K562 (cell line): ENCODE results near the gene RUNX1. TPM values are rescaled to one million over a fixed set of nuclear protein-coding genes. Genes with fewer than 3 reads are reported as not detected.

ENCODE experiments used
- ATF2 ChIP-seq: sonication (generic); formaldehyde crosslinking; IDR thresholded peaks from 2 replicates; pipeline ENCODE4 v1.8.1; 2022; ENCODE audit warnings: missing genetic modification reagents
- CGGBP1 ChIP-seq: fragments of 250-450 bp; sonication (Bioruptor Pico); IDR thresholded peaks from 2 replicates; pipeline ENCODE4 v1.9.0; 2021; ENCODE audit warnings: mild to moderate bottlenecking
- ESRRA ChIP-seq: fragments of 450-650 bp; IDR thresholded peaks from 2 replicates; pipeline ENCODE4 v1.6.1; 2014; ENCODE audit warnings: low read depth, mild to moderate bottlenecking, moderate library complexity, borderline replicate concordance
- ESRRB ChIP-seq: fragments of 250-450 bp; sonication (Bioruptor Pico); IDR thresholded peaks from 2 replicates; pipeline ENCODE4 v1.5.0; 2020; ENCODE audit warnings: mild to moderate bottlenecking, moderate library complexity, borderline replicate concordance
- MITF ChIP-seq: IDR thresholded peaks from 2 replicates; pipeline ENCODE4 v1.6.1; 2014; ENCODE audit warnings: antibody characterized with exemption
- NBN ChIP-seq: fragments of 450-650 bp; IDR thresholded peaks from 2 replicates; pipeline ENCODE4 v1.6.1; 2016; ENCODE audit warnings: low read depth, mild to moderate bottlenecking
- PBX2 ChIP-seq, 2 experiments: IDR thresholded peaks in 1 of 2; conservative IDR thresholded peaks in 1 of 2; 2 replicates each; pipeline ENCODE4 v1.6.1; 2016; ENCODE audit warnings: low read depth in 2 of 2, mild to moderate bottlenecking in 1 of 2, missing compliant biosample characterization in 1 of 2, missing genetic modification characterization in 1 of 2, moderate library complexity in 1 of 2
- POLR2G ChIP-seq: fragments of 200-400 bp; formaldehyde crosslinking; IDR thresholded peaks from 2 replicates; pipeline ENCODE4 v1.6.1; 2017; ENCODE audit warnings: low read depth, mild to moderate bottlenecking, antibody characterized with exemption, low read length, moderate library complexity
- RFX5 ChIP-seq: IDR thresholded peaks from 2 replicates; pipeline ENCODE4 v1.6.1; 2011; ENCODE audit warnings: low read depth, mild to moderate bottlenecking, improper control_type of control experiment, low read length
- SMAD4 ChIP-seq: fragments of 250-450 bp; sonication (Bioruptor Pico); conservative IDR thresholded peaks from 2 replicates; pipeline ENCODE4 v1.8.0; 2021; ENCODE audit warnings: inconsistent platforms, mild to moderate bottlenecking, moderate library complexity
- SP1 ChIP-seq: sonication (generic); formaldehyde crosslinking; IDR thresholded peaks from 2 replicates; pipeline ENCODE4 v1.8.1; 2022; ENCODE audit warnings: mild to moderate bottlenecking, missing genetic modification reagents
- THRA ChIP-seq: fragments of 450-650 bp; IDR thresholded peaks from 2 replicates; pipeline ENCODE4 v1.6.1; 2017; ENCODE audit warnings: mild to moderate bottlenecking, moderate library complexity
- VEZF1 ChIP-seq: fragments of 200-800 bp; sonication (Bioruptor generic); IDR thresholded peaks from 2 replicates; pipeline ENCODE4 v1.6.1; 2017; ENCODE audit warnings: missing genetic modification characterization, missing compliant biosample characterization
- ZNF253 ChIP-seq: fragments of 250-450 bp; sonication (Bioruptor Pico); conservative IDR thresholded peaks from 2 replicates; pipeline ENCODE4 v1.6.1; 2021; ENCODE audit warnings: mild to moderate bottlenecking
- ZNF280A ChIP-seq: fragments of 450-650 bp; IDR thresholded peaks from 2 replicates; pipeline ENCODE4 v1.6.1; 2018; ENCODE audit warnings: mild to moderate bottlenecking, low read depth; ENCODE audit not compliant: partially characterized antibody
- ZNF347 ChIP-seq: fragments of 450-650 bp; formaldehyde crosslinking; IDR thresholded peaks from 2 replicates; pipeline ENCODE4 v1.4.0; 2020; ENCODE audit warnings: low read depth, mild to moderate bottlenecking, moderate library complexity
- polyA plus RNA-seq, 8 experiments: library from polyadenylated mRNA; depleted of rRNA in 4 of 8; stranded (reverse) in 5 of 8; unstranded in 3 of 8; fragments of >200 nt; fragmentation: Nextera tagmentation in 2 of 8; fragmentation: Illumina TruSeq in 1 of 8; extraction: Ambion mirVana in 2 of 8; extraction: Trizol in 1 of 8; gene quantifications; 2 replicates each; pipeline versions ENCODE4 v1.2.1 to v1.2.3, GENCODE V29; 2011 to 2014; ENCODE audit warnings: inconsistent platforms in 1 of 8, missing spikeins in 1 of 8
- total RNA-seq, 7 experiments: library from RNA; depleted of rRNA in 6 of 7; stranded (reverse); fragments of >200 nt in 6 of 7; fragmentation: Illumina TruSeq in 2 of 7; extraction: Trizol in 2 of 7; gene quantifications; 2 replicates each; pipeline versions ENCODE4 v1.2.1 to v1.2.3, GENCODE V29; 2011 to 2021; ENCODE audit warnings: low replicate concordance in 1 of 7

RUNX1 gene
- total and polyA plus RNA-seq, 9 of the 15 experiments (the other 6 are each of a cell fraction or from before 2014, with no cell fraction given): 2.2 to 68.6 (median 17.8) TPM

- TF ChIP-seq PBX2 (CRISPR knock-in tag; IDR thresholded peaks at IDR 0.05; ENCODE audit: low read depth) (no peak), PBX2 (tag; conservative IDR thresholded peaks at IDR 0.05; ENCODE audit: low read depth) (peak; percentile 86), VEZF1 (CRISPR knock-in tag) (peak; percentile 100), SP1 (CRISPR knock-in tag) (peak; percentile 86), NBN (peak; percentile 98; the same call in 1 of the 2 replicates), ZNF347 (CRISPR knock-in tag) (no peak), ZNF253 (CRISPR knock-in tag) (no peak), ESRRA (peak; percentile 91), RFX5 (no peak), POLR2G (no peak), ATF2 (CRISPR knock-in tag) (no peak), CGGBP1 (CRISPR knock-in tag) (no peak), ESRRB (CRISPR knock-in tag) (no peak), SMAD4 (peak; percentile 99), MITF (peak; percentile 77; the same call in 1 of the 2 replicates), THRA (no peak), ZNF280A (no peak)
Observed at GRCh38 chr21:34908419-34909055, 140.6 kb downstream of the RUNX1 start (continued).
